IPS-11a (cell line): Measurements from ENCODE around the gene SUCNR1.
"Not testable (repeated sequence)": the region's sequence is repeated elsewhere in the genome, so short reads cannot be mapped to it uniquely, and the experiment has no call there.

Experiments used
- H3K4me3 ChIP-seq: one replicate; pipeline ENCODE4 v1.5.1; 2013; ENCODE audit warnings: low read depth, low read length, control low read depth

The SUCNR1 gene

DNA sequence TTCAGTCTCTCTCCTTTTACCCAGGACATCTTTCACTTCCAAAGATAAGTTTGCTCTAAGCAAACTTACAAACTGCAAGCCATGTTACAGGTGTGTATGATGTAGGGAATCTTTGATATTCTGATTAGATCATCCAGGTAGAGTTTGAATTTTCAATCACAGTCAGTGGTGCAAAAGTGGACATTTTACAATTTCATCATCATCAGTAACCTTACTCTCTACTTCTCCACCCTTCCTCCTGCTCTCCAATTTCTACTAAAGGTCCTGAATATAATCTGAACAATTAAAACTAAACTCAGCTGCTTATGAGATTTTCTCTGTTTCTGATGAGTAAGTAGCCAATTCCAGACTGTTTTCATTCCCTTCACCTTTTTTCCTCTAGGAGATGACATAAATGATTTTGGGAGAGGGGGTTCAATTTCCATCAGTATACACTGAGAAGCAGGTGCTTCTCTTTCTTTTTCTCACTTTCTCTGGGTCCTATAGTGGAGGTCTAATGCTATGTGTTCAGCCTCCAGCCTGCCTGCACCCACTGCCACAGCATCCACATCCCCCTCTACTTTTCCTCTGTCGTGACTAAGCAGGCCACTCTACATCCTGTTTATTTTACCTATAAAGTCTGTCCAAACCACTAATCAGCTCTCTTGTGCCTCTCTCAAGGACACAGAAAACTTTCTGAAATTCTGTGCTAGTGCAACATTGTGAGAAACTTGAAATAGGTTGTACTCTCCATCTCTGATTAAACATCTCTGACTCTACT, 27.6 kb downstream of the SUCNR1 start:
- H3K4me3 ChIP-seq, result no peak overlapping the region

DNA sequence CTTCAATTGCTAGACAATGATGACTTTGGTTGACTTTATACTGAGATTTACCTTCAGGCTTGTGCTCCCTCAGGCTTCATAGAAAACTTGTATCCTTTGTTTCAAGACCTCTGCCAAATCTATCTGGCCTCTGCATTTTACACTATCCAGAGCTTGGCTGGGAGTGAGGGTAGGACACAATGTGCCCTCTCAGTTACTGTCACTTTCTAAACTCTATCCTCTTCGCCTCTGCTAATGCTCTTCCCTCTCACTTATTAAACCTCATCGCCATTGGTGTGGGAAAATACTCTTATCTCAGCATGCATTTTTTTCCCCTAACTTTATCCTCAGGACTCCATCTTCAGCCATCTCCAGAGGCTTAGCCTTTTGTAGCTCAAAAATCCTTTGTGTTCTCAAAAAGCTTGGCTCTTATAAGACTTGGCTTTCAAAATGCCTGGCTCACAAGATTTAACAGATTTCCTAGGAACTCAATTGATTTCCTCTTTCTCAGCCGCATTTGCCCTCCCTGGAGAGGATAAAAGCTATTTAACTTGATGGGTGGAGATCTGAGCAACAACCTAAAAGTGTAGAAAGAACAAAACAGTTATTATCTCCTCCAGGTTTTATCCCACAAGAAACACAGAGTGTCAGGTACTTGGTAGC, 28.3 kb downstream of the SUCNR1 start:
- H3K4me3 ChIP-seq, result no peak overlapping the region

DNA sequence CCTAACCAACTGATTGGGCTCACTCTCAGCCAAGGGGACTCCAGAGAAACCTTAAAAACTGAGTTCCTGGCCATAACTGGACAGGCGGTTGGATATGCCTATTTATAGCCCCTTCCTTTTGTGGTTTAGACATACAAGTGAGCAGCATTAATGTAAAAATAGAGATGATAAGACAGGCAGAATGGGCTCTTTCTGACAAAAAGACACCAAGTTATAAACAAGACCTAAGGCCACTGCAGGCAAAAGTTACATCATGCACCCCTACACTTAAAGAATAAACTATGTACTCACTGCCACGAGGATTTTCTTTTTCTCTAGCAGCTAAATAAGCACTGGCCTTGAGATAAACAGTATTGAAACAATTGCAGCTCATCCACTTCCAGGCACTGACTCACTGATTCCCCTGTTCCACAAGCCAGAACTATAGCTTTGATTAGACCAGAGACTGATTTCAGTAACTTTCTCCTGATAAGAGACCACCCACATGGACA, 30.1 kb downstream of the SUCNR1 start:
- H3K4me3 ChIP-seq, result no peak overlapping the region

DNA sequence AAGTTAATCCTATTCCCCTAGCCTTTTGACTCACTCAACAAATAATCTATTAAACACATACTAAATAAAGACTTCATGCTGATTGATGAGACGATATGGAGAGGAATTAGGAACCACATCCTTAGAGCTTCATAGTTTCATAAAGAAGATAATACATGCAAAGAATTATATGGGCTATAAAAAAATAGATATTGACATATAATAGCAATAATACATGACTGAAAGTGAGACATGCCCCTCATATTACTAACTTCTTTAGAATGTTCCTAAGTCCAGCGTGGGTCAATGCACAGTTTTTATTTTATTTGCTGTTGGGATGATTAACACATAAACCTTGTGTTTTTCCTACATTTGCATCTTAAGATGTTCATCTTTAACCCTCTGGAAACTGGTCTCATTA, 32.2 kb downstream of the SUCNR1 start:
- H3K4me3 ChIP-seq, result no peak overlapping the region

DNA sequence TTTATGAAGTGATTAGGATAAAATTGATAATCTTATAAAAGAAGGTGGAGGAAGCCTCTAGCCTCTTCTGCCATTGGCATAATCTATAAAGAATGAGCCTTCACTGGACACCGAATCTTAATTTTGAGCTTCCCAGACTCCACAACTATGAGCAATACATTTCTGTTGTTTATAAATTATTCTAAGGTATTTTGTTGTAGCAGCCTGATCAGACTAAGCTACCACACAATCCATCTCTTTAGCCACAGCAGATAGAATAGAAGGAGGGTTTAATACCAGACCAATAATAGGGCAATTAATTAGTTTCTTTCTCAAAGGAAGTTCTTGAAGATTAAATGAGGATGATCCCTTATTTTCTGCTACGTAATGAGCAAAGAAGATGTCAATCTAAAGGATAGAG, 33.3 kb downstream of the SUCNR1 start:
- no peak overlapping the region for H3K4me3 ChIP-seq

DNA sequence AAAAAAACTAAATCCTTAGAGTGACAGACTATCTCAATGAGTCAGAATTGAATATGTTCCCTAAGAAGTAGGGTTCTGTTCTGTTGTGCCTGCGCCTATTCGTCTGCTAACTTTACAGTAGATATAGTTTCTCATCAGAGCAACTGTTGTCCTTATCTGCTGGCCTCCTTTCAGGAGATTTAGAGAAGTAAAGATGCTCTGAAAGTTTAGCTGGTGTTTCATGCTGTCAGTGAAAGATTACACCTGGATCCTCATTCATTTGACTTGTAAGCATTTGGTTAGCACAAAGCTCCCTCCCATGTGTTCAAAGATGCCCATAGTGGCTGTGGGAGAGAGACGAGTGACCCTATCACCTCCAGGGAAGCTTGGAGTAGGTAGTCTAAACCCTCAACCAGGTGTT, 35.0 kb downstream of the SUCNR1 start:
- no peak overlapping the region for H3K4me3 ChIP-seq

DNA sequence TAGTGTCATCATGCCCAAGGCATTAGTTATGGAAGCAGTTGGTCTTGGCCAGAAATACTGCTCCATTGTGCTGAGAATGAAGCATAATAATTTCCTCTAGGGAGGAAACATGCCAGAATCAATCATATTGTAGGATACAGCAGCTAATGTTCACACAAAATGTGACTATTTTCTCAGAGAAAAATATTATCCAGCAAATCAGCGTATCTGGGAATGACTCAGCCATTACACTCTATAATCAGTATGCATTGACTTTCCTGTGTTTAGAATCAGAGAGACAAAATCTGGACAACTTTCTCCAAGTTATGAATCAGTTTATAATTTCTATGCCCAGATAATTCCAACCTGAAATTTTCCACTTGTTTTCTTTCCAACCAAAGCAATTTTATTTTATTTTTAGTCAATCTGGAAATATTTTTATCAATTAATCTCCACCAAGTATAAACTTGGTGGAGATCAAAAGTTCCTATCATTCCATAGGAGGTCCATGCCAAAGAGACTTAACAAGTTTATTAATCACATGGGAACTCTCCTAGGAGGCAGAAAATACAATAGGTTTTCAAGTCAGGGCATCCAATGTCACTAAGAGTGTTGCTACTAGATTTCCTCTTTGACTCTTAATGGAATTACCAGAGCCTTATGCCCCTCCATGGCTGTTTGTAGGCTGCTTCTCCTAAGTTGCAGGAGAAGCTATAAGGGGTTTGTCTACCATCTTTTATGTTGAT, 36.4 kb downstream of the SUCNR1 start:
- no peak overlapping the region for H3K4me3 ChIP-seq

DNA sequence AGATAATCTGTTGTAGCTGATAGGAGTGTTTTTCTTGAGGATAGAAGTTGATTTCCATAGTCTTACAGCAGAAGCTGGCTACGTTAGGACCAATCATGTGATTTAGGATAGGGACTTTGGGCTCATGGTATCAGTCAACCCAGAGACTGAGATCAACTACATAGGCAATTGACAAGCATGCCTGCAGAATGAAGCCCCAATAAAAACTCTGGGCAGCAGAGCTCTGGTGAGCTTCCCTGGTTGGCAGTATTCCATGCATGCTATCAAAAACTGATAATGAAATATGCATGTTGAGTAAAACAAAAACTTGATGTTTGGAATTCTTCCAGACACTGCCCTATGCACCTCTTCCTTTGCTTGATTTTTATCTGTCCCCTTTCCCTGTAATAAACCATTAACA, 38.0 kb downstream of the SUCNR1 start:
- no peak overlapping the region for H3K4me3 ChIP-seq

DNA sequence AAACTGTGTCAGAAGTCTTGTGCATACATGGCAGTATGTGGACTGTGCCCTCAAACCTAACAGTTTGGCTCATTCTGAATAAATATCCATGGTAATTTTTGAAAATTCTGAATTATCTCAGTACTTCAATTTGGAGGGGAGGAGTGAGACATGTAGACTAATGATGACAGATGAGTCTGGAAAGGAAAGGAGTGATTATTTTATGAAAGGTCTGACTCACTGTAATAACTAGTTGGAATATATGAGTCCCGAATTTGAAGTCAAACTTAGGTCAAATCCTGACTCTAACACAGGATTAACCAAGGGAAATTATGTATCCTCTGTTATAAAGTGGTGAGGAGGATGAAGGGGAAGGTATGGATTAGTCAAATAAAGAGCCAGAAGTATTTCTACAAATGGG, 38.6 kb downstream of the SUCNR1 start:
- H3K4me3 ChIP-seq, result no peak overlapping the region

DNA sequence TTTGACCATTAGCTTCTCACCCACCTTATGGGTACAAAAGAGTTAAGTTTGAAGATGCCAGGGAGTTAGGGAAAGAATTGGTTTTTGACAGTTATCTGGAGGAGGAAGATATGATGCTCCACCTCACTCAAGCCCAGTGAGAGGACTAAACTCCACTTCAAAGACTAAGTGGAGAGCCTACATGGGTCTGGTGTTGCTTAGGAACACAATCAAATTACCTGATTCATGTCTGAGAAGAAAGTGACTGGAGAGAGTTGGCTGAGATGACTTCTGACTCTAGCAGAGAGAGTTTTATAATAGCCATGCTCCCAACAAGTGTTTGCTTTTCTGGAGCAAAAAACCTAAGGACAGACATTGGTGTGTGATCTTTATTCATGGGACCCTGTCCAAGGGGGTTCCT, 43.3 kb downstream of the SUCNR1 start:
- no peak overlapping the region for H3K4me3 ChIP-seq

DNA sequence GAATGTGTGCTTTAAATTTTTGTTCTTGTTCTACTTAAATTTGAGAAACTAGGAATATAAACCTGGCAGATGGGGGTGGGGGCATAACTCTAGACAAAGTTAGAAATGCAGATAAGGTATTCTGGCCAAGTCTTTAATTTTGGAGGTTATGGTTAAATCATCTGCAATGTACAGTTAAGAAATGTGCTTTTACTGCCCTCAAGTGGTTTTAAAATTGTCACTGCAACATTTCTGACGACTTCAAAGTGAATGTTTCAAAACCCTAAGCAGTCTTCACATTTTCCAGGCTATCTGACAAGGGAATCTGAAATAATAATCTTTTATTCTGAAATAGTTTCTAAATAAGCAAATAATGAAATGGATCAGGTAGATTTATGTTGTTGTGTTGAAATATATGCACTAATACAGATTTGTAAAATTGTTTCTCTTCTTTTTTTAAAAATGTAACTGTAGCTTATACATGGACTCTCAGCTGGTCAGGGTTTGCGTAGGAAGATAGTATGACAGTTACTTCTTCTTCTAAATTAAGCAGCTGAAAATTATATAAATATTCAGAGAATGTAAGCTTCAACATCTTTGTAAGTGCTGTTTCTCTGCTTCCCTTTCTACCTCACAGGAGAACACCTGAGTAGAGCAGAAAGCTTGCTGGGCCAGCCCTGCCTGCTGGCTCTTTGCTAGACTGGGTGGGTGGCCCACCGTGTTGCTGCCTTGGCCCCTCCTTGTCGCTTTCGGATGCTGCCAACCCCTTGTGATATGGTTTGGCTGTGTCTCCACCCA, 45.0 kb downstream of the SUCNR1 start:
- H3K4me3 ChIP-seq, result no peak overlapping the region

DNA sequence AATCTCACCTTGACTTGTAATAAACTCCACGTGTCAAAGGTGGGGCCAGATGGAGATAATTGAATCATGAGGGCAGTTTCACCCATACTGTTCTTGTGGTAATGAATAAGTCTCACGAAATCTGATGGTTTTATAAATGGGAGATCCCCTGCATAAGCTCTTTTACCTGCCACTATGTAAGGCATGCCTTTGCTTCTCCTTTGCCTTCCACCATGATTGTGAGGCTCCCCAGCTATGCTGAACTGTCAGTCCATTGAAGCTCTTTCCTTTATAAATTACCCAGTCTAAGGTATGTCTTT, 45.5 kb downstream of the SUCNR1 start:
- H3K4me3 ChIP-seq, result no peak overlapping the region

DNA sequence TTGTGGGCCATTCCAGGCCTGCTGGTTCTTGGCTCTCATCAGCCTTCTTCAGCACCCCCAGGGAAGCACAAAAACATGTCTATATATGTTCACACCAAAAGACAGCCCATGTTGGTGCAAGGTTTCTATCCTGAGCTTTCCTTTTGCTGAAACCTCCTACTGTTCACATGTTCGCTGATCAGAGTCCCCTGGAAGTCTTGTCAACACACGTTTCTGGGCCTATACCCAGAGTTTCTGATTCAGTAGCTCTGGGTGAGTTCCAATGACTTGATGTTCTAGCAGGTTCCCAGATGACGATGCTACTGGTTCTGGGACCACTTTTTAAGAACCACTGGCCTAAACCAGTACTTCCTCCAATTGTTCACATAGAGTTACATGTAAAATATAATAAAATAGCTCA, 46.0 kb downstream of the SUCNR1 start:
- H3K4me3 ChIP-seq, result no peak overlapping the region

DNA sequence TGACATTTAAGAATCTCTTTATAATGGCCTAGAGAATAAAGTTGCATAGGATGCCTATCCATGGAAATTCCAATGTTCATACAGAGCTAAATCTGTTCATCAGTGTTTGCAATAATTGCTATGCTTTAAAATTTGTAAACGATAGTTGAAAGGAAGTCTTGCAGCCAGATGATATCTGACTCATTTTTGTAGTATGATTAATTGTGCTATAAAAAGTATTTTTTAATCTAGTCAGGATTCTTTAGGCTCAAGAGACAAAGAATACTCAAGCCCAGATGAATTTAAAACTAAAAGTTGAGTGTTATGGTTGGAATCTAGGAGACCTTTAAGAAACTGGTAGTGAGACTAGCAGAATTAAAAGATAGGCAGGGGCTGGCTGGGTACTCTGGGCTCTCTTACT, 50.5 kb downstream of the SUCNR1 start:
- H3K4me3 ChIP-seq, result no peak overlapping the region

DNA sequence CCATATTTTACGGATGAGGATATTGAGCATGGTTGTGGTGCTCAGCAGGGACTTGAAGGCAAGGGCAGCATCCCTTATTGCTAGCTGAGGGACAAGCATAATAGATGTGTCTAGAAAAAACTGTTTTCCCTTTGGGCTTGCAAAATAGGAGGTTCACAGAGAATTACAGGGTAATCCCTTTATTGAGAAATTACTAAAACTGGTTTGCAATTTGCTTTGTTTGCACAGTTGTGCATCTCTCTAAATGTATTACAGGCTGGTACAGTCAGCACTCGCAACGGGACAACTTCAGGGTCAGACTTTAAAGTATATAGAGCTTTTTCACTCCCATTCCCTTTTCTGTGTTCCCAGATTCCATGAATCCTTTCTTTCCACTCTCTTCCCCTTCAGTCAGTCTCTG, 51.3 kb downstream of the SUCNR1 start:
- no peak overlapping the region for H3K4me3 ChIP-seq

DNA sequence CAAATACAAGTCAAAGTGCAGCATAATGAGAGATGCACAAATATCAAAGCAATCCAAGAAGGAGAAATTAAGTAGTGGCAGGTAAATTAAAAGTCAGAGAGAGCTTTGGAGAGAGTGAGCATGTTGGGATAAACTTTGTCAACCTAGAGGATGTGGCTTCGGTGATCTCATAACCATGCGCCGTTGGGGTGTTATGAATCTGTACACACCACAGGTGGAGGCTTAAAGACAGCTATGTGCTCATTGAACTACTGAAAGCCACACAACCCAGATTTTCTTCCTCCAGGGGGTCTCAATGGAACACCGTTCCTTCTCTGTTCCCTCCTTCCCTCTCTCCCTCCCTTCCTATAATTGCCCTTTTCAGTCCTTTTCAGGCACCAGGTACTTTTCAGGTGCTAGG, 52.0 kb downstream of the SUCNR1 start:
- no peak overlapping the region for H3K4me3 ChIP-seq

DNA sequence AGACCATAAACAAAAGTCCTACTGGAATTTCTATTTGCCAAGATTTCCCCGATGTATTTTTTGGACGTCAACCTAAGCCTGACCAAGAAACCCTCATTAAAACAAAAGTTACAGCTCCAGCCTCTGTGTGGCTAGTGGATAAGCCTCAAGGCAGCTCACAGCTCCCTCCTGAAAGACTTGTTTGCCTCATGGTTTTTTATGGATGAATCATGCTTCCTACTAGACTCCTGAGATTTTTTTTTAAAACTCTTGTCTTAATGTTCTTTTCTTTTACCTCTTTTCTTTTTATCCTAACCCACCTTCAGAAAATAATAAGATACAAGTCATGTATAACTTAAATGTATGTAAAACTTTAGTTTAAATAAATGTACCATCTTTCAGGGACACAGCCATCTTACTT, 52.4 kb downstream of the SUCNR1 start:
- H3K4me3 ChIP-seq, result no peak overlapping the region

DNA sequence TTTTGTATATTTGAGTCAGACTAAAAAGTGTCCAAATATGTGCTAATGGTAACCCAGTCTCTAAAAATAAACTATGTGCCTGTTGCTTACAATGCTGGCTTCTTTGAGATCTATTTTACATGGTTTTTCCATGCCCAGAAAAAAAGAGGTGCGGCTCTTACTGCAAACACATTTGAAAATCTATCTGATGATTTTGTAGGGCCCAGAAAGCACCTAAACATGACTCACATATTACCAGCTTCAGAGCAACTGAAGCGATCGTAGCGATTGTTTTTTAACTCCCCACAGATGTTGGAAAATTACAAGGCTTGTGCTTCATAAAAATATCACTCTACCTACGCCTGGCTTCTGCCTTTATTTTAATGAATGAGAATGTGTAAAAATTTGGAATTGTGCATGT, 53.5 kb downstream of the SUCNR1 start:
- H3K4me3 ChIP-seq, result no peak overlapping the region

DNA sequence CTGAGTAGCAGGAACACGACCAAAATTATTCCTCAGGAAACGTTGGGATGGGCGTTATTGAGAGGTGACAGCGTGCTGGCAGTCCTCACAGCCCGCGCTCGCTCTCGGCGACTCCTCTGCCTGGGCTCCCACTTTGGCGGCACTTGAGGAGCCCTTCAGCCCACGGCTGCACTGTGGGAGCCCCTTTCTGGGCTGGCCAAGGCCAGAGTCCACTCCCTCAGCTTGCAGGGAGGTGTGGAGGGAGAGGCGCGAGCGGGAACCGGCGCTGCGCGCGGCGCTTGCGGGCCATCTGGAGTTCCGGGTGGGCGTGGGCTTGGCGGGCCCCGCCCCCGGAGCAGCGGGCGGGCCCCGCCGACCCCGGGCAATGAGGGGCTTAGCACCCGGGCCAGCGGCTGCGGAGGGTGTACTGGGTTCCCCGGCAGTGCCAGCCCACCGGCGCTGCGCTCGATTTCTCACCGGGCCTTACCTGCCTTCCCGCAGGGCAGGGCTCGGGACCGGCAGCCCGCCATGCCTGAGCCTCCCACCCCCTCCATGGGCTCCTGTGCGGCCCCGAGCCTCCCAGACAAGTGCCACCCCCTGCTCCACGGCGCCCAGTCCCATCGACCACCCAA, 54.6 kb downstream of the SUCNR1 start:
- H3K4me3 ChIP-seq, result not testable (repeated sequence)

DNA sequence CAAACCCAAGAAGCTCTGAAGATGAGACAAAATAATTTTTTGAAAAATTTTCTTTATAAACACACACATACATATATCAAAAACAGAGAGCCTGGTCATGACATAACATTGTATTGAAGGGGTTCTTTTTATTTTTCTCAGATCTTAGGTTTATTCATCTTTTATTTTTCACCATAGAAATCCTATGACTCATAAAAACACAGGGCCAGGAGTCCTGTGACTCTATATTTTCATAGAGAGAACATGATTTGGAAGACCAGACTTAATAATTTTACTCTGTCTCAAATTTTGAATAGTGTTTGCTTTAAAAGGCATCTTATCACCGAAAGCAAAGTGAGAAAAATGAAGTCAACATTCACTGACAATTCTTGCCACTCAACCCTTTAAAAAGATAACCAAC, 57.7 kb downstream of the SUCNR1 start:
- no peak overlapping the region for H3K4me3 ChIP-seq

DNA sequence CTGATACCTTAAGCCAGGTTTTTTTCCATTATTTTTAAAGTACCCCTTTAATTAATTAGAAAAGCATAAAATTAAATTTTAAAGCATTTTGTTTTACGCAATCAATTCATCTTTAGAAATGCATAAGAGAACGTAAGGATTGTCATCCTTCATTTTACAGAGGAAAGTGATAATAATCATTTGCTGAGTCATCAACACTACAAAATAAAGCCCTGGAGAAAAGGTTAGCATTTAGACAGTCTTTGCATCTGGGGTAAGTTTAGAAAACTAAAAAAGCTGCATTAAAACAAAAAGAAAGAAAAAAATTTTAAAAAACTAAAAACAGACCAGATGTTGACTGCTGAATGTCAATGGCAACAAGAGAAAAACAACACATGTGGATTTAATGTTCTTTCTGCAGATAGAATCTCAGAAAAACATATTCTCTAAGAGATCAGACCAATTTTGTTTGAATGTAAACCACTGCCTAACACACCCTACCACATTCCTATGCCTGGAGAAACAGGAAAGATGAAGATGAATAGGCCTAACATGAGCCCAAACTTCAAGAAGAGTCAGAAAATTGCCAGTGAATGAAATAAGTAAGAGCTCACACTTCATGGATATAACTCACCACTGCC, 59.9 kb downstream of the SUCNR1 start:
- H3K4me3 ChIP-seq, result no peak overlapping the region
